CD4-positive, alpha-beta T cell treated with Interferon alpha-2 for 1 hour (primary cell): ENCODE measurements around the gene FFAR2.
A peak's percentile ranks its signal among the peaks of the same experiment; 100 is the strongest.

Source experiments
- DNase-seq, 2 donors: peaks; one replicate each; pipeline ENCODE4 v3.0.0-alpha.2; 2020 to 2022

The FFAR2 gene

DNA sequence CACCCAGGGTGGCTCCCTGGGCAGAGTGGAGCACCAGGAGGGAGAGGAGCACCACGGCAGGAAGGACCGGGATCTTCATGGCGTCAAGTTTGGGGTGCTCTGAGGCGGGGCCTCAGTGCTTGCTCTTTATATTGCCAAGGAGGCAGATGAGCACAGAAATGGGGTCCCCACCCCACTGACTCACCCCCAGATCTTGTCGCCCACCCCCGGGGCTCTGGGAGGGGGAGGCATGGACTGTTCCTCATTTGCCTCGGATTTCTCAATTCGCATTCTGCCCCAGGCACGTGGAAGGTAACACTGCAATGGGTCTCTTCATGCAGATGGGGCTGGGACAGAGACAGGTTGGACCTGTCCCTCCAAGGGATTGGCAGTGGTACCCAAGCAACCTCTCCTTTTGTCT lies 42.3 kb downstream of the FFAR2 start, which contains the start of gene KRTDAP:
Gene KRTDAP, minus strand, starts transcription at position 101 of the 400 bp plus-strand sequence. Its CDS starts 22 bp downstream, at position 79.
- DNase-seq: no peak

DNA sequence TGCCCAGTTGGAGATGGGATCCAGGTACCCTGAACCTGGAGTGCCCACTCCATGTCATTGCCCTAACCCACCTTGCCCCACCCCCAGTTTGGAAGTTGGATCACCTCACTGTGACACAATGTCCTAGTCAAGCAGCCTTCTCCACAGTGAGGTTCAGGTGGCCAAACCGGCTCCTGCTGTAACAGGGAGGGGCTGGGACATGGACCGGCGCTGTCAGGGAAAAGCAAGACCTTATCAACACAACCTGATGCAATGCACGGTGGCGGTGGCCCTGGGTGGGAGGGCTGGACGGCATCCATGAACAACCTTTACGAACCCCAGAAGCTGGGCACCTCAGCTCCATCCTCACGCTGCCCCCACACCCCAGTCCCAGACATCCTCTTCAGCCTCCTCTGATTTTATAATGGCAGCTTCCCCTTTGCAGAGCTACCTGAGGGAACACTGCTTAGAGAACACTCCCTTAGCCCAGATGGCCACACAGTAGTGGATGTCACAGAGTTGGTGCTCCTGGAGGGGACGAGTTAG lies 43.8 kb downstream of the FFAR2 start:
- DNase-seq: no peak

DNA sequence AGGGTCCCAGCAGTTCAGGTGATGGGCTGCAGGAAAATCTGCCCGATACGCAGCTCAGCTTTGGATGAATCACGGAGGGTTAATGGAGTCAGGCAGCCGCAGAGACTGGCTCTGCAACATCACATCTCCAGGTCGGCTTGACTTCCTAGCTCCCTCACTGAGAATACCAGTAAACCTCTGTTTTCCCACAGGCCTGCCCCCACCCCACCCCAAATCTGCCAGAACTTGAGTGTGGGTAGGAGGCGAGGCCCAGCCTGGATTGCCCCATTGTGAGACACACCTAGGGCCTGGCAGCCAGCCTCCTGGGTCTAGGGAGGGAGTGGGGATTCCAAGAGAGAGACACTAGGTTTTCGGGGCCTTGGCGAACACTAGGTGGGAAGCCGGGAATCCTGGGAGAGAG lies 45.9 kb downstream of the FFAR2 start:
- no peak for DNase-seq

DNA sequence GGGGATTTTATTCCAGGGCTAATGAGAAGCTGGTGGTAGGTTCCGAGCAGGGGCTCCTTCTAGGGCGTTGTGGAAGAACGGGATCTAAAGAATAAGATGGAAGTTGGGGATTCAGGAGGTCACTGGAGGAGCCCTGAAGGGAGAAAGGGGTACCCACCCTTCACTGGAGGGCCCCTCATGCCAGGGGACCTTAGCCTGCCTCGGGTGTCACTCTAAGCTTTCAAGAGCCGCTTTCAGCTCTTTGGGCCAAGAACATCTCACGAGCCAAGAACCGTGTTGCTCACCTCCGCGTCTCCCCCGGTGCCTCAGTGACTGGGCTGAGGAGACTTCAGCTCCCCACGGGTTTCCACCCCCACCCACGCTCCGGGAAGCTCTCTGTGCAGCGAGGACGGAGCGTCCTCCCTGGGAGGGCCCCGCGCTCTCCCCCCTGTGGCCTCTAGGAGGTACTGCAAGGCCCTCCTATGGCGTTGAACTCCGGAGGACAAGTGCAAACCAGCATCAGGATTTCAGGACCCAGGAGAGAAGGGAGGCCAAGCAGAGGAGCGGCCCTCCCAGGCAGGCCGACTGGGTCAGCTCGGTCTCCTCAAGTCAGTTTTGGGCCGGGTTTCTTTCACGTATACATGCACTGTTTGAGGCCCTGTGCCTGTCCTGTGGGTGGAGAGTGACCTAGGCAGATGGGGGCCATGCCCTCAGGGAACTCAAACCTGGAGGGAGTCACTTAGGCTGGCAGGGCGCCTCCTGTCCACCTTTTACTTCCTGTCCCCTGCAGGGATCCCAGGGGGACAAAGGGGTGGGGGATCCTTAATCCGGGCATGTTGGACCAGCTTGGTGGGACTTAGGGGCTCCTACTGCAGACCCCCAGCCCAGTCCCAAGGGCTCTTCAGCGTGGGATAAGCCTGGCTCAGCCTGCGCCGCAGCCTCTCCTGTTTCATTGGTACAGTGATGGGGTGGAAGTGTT lies 47.3 kb downstream of the FFAR2 start:
- peak; percentile 61 to 72 for DNase-seq

DNA sequence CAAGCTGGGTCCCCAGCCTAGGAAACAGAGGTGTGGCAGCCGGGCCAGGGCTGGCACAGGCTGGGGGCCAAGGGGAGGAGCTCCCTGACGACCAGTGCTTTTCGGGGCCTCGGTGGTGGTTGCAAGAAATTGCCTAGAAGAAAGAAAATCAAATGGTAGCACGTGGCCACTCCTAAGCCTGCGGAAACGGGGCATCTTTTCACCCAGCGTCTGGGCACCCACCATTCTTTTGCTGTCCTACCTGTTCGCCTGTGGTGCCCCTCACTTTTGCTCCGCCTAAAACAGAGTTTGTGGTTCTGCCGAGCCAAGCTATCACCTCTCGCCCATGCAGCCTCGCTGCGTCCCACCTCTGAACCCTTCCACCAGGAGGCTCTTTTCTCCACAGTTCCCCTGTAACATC lies 49.3 kb downstream of the FFAR2 start:
- DNase-seq: no peak

DNA sequence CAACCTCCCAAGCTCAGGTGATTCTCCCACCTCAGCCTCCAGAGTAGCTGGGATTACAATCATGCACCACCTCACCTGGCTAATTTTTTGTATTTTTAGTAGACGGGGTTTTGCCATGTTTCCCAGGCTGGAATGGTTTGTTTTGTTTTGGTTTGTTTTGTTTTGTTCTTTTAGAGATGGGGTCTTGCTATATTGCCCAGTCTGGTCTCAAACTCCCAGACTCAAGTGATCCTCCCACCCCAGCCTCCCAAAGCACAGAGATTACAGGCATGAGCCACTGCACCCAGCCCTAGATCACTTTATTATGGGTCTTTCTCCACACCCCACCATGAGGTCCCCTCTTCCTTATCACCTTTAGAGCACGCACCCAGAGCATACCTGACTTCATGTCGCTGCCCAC lies 50.2 kb downstream of the FFAR2 start:
- DNase-seq: no peak

DNA sequence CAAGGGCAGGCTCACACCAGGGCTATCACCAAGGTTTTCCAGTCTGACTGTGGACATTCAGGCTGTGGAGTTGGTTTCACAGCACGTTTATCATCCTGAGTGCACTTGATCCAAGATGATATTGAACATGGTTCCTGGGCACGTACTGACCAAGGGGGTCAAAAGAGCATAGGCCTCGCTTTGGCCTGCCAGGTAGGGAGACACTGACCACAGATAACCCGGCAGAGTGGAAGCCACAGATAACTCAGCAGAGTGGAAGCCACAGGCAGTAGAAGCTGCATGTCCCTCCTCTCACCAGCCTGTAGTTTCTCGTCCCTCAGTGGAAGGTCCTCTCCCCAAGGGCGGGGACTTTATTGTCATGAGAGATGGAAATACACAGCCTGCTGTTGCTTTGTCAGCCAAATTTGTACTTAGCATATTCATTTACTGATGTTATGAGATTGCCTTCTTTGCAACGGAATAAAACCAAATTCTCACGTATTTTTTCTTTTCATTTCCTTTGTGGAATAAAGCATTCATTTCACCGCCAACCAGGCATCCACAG lies 51.0 kb downstream of the FFAR2 start:
- no peak for DNase-seq

DNA sequence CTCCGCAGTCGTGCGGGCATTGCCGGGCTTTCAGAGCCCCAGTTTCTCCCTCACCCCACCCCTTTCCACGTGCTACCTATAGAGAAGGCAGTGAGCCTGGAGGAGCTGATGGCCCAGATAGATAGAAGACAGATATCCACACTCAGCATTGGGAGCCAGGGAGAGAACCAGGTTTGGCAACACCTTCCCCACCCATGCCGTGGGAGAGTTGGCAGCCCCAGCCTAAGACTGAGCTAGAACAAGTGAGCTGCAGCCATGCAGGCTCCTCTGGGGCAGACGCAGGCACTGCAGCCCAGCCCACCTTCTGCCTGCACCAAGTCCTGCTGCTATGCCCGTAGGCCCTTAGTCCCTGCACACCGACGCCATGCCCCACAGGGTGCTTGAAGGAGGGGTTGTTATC lies 52.6 kb downstream of the FFAR2 start:
- DNase-seq: no peak
